GM15510 (cell line): Measurements from ENCODE around the gene SMPX.

Experiments used
- POLR2A ChIP-seq: IDR thresholded peaks from 3 replicates; pipeline ENCODE4 v1.6.1; 2011; ENCODE audit warnings: borderline replicate concordance; ENCODE audit not compliant: insufficient read length; ENCODE audit errors: extremely low read depth

SMPX gene

DNA sequence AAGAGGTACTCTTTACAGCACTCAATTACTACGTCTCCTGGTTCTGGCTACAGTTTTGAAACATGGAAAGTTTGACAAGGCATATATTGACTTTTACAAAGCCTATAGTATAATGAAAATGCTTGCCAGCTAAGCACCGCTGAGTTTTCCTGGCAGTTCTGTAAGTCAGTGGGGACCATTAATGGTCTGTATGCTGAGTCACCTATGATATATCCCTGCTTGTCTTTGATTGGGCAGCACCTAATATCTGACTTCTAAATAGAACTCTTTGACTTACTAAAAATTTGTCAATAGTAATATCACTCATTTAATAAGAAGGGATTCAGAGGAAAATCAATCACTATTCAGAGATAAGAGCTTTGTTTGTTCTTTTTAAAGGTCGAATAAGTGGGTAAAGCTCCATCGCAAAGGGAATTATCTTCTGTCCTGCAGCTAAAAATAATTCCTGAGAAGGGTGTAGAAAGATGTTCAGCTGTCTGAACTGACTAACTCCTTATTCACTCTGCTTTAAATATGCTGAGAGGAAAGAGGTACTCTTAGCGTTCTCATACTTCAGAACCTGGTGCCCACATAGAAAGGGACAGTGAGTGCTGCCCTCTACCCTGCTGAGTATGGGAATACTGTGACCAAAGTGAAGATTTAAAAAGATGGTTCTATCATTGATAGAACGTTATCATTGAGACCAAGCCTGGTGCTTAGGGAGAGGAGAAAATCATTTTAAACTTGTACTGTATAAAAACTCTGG lies 959 bp downstream of the SMPX start:
- no peak for TF ChIP-seq POLR2A

DNA sequence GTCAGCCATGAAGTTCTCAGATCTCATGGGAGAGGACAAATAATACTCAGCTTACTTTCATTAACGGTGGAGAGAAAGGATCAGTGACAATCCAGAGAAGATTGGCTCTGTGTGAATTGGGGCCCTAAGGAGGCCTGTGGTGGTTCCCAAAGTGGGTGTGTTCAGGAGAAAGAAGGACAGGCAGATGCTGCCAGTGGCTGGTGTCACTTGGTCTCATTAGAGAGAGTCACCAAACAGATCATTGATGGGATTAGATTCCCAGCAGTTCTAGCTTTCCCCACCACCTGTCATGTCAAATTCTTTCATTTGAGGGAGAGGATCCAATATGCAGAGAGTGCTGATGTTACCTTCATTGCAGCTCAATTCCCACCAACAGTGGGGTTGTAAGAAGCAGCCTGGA lies 8.0 kb downstream of the SMPX start:
- no peak for TF ChIP-seq POLR2A

DNA sequence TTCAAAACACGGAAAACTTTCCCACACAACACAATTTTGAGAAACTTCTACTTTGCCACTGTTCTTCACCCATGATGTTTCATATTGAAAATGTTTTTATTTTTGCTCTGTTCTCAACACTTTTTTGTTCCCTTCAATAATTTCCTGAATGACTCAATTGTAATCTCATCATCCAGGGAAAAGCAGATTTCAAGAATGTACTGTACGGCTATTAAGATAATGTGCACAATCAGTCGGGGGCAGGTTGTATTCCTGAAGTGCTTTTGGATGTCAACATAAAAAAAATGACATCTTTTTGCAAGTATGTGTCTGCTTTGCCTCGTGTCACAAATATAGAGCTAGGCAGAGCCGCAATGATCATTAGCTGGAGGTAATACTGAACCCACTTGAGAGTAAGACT lies 9.7 kb downstream of the SMPX start:
- TF ChIP-seq POLR2A, result no peak

DNA sequence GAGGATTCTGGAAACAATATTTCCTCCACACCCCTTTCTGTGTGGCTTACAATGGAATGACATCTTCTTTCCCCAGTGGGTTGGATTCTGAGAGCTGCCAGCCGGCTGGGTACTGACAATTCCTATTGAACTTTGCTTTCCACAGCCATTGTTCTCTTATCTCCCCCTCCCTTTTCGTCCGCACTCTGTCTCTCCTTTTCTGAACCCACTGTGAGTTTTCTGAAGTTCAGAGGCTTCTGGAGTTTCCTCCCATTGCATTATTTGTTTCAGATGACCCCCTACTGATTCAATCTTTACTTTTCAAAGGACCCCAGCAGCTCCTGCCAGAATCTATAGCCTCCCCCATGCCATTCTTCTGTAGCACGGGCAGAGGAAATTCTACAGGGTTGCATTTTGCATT lies 10.4 kb downstream of the SMPX start:
- no peak for TF ChIP-seq POLR2A

DNA sequence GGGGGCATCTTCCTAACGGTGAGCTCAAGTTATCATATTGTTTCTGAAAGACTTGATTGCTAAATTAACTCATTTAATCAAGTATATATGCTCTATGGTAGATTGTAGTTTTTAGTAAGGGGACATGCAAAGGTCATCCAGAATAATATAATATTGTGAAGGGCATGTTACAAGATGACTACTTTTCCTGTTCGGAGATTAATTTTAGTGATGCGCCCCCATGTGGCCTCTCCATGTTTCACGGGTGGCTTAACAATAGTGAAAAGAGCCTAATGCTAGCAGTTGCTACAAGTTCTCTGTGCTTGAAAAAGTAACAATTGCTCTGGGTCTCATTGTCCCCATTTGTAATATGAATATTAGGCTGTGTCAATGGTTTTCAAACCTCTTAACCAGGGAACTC lies 12.2 kb downstream of the SMPX start:
- TF ChIP-seq POLR2A, result no peak

DNA sequence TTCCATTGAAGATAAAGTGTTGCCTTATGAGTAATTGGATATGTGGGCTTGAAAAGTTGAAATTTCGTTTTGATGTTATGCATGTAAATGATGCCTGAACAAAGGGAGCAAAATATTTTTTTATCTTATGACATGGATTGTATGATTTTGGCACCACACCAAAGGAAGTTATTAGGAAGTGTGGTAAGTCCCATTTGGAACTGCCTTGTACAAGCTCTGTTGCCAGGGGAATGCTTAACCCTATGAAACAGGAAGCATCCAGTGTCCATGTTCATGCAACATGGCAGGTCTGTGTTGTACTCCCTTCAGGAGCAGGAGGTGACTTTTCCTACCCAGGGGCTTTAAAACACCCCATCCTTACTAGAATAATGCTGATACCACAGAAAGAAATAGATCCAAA lies 13.2 kb downstream of the SMPX start:
- no peak for TF ChIP-seq POLR2A

DNA sequence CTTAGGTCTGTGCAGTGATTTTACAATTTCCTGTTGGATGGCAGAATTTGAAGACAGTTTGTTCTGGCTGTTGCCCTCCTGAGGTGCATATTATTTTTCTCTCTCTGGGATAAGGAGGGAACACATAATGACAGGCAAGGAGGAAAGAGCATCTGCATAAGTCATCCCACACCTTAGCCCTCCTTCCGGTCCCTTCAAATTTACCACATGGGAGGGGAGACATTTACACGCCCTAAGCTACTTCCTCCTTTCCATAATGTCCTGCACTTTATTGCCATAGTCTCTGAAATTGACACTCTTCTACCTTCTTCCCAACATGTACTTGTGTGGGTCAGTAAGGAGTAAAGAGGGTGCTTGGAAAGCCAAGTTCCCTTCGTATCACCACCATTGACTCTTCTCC lies 13.9 kb downstream of the SMPX start:
- no peak for TF ChIP-seq POLR2A

DNA sequence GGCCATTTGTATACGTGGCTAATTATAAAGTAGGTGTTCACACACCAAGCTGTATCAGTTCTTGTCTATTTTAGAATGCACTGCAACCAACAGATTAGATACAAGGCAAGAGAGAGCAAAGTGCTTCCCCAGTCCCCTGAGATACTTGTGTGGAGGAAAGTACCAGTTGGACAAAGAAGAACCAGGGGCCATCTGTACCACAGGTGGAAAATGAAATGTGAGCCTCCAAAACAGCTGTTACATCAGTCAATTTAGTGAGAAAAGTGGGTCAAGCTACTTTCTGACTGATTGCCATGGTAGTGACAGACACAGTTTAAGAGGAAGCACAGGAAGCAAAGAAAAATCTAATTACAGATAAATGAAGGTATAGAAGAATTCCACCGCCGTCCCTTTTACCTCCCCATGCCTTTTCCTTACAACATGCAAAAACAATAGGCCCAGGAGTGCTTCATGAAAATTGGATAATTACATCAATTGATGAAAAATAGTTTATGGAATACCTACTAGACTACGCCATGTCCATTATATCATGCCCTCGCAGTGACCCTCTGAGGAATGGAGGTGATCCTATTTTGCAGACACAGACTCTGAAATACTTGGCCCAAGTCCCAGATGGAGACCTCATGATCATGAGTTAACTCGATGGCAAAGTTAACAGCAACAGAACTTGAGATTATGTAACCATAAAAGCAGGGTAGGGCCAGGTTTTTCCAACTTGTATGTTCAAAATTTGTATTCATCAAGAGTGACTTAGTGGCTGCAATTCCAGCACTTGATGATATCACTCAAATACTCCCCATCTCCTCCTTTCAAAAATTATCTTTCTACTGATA lies 15.8 kb downstream of the SMPX start:
- no peak for TF ChIP-seq POLR2A

DNA sequence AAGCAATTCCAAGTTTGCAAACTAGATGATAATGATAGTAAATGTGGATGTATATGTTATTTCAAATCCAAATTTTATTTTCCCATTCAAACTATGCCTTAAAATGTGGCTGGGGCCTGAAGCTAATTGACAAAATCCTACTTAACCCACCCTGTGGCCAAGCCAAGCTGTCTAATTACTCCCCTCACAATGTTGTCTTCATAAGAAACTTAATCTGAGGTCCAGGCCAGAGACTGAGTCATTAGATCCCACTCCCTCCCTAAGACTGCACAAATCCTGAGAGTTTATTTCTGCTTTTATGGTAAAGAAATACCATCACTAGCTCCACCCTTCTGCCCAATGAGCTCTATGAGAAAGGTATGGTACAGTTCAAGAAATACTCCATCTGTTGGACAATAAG lies 16.6 kb downstream of the SMPX start:
- no peak for TF ChIP-seq POLR2A

DNA sequence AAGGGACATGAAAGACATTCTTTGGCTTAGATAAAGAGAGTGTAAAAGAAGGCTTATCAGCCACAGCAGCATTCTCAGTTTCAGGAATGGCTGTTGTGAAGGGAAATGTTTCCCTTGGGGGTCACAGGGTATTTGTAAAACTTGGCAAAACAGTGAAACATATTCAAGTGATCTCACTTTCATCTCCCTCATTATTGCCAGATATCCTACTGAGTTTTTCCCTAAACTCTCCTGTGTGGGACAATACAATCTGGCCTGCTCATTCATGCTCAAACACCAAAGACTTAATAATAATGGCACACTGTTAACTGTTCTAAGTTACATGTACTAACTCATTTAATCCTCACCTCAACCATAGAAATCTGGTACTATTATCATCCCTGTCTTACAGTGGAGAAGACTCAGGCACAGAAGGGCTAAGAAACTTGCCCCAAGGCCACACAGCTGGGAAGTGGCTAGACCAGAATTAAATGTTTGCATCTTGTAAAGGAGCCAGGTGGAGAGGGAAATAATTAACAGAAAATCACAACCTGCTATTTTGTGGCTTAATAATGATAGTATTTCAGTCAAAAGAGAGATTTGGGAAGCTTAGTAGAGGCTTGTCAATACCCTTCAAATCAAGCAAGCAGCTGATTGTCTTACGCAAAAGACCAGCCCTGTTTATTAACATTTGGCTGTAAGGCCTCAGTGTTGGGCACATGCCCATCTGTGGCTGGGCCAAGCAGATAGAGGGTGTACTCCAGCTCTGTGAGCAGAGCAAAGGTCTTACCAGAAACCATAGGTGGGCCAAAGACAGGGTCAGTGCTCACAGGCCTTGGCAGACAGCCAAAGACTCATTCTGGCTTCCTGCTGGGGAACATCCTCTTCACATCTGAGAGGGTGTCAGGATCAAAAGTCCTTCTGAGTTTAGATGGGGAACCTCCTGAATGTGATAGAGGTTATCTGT lies 17.3 kb downstream of the SMPX start:
- TF ChIP-seq POLR2A, result no peak

DNA sequence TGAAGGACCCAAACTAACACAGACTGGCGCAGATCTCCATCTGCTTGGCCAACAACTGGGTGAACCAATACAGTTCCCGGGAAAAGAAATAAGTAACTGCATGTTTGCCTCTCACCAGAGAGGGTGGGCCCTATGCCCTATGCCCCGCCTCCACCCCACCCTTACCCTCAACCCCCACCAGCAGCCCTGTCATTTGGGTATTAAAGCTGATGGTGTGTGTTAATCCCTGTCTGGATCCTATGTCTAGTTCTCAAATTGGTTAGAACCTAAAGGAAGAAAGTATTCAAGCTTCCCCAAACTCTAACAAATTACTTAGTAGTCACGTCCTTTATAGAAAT lies 19.0 kb downstream of the SMPX start:
- TF ChIP-seq POLR2A, result no peak

DNA sequence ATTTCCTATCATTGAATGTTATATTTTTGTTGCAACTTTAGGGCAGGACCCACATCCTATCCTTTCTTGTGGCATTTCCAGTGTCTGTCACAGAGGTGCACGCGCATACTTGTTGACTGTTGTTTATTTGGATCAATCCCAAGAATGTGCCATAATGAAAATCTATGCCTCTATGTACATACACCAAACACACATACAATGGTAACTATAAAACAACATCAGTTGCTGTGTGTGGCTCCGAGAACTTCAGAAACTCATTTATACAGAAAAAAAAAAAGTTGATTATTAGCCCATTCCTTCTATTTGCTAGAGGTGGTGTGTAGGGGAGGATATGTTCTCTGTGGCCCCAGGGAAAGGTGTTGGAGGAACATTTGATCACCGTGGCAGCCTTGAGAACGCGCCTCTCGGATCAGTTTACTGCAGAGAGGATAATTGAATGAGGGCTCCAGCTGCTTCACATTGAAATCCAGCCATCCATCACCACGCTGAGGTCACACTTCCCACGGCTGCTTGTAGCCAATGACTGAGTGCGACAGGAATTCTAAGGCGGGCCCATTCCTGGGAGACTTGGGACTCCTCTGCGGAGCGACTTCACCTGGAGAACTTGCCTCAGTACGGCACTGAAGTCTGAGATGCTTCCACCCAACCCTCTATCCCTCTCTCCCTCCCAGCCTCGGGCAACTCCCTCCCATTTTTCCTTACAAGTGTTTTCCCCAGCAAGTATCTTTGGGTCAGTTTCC lies 19.5 kb downstream of the SMPX start:
- no peak for TF ChIP-seq POLR2A

DNA sequence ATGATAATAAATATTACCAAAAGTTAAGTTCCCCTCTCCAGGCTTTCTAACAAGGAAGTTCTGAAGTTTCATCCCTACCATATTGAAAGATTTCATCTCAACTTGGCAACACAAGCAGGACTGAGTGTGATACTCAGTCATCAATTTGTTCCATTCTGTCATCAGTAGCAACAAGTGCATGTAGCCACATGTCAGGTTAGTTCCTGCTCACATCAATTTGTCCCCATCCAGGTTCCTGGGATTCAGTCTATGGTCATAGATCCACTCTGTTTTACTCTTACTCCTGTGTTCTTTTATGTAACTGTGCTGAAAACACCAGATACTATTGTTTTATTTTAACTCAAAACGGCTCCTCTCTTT lies 22.2 kb downstream of the SMPX start:
- TF ChIP-seq POLR2A, result no peak

DNA sequence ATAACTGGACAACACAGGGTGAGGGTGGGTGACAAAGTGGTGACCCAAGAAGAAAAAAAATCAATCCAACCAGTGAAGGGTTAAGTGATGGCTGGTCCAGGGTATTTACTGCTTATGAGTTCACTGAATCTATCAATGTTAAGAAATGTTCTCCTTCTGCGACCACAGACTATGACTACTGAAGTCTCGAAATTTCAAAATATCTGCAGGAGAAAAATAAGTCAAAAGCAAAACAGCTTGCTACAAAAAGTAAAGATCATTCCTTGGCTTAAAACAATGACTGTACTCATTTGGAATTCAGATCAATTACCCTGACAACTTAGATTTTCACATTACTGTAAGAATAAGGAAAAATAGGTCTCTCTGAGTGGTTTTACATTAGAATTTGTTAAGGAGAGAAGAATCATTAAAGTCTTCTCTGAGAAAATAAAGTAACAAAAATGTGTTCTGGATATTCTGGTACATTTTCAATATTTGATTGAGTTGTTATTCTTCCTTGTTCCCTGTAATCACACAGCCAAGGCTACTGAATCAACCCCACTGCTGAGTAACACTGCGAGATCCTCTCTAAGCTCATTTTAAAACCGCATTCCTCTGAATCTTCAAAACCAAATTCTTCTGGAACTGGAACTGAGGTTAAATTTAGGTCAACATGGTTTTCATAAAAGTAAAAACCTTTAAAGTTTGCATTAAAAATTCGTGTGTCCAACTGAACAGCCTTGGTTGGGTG lies 22.7 kb downstream of the SMPX start:
- no peak for TF ChIP-seq POLR2A
